NCI-H1105 (cell line): ENCODE measurements around the gene ESR2.
"Not testable (repeated sequence)": the region's sequence is repeated elsewhere in the genome, so short reads cannot be mapped to it uniquely, and the experiment has no call there.

Experiments used
- DNase-seq: peaks from one replicate; lab custom pipeline; 2025; lab: John Stamatoyannopoulos, UW

ESR2 gene

GRCh38 chr14:64221391-64222003 lies 72.7 kb downstream of the ESR2 start:
- no peak for DNase-seq

- DNase-seq = no peak
These were observed 73.7 kb downstream of the ESR2 start for GRCh38 chr14:64220466-64220865.

GRCh38 chr14:64220056-64220455 lies 74.1 kb downstream of the ESR2 start:
- no peak for DNase-seq

GRCh38 chr14:64218344-64219240 lies 75.6 kb downstream of the ESR2 start:
- DNase-seq = no peak

GRCh38 chr14:64217834-64218233 lies 76.3 kb downstream of the ESR2 start:
- DNase-seq = no peak

- no peak for DNase-seq
These were observed 76.9 kb downstream of the ESR2 start for GRCh38 chr14:64217308-64217707.

GRCh38 chr14:64215978-64216377 lies 78.2 kb downstream of the ESR2 start:
- no peak for DNase-seq

- DNase-seq = no peak
These were observed 78.9 kb downstream of the ESR2 start for GRCh38 chr14:64215274-64215673.

GRCh38 chr14:64213853-64214570 lies 80.2 kb downstream of the ESR2 start:
- DNase-seq = no peak

- DNase-seq = no peak
These were observed 81.1 kb downstream of the ESR2 start for GRCh38 chr14:64213086-64213485.

- no peak for DNase-seq
These were observed 81.5 kb downstream of the ESR2 start for GRCh38 chr14:64212666-64213065.

GRCh38 chr14:64210912-64211311 lies 83.3 kb downstream of the ESR2 start:
- not testable (repeated sequence) for DNase-seq

GRCh38 chr14:64210216-64210615 lies 84.0 kb downstream of the ESR2 start:
- no peak for DNase-seq

- DNase-seq = no peak
These were observed 84.6 kb downstream of the ESR2 start for GRCh38 chr14:64209444-64210131.

GRCh38 chr14:64208981-64209380 lies 85.2 kb downstream of the ESR2 start:
- no peak for DNase-seq

GRCh38 chr14:64208261-64208660 lies 85.9 kb downstream of the ESR2 start:
- no peak for DNase-seq

GRCh38 chr14:64203366-64204006 lies 90.7 kb downstream of the ESR2 start:
- no peak for DNase-seq

GRCh38 chr14:64202716-64203115 lies 91.5 kb downstream of the ESR2 start:
- DNase-seq = no peak

- DNase-seq = no peak
These were observed 92.1 kb downstream of the ESR2 start for GRCh38 chr14:64201921-64202545.

GRCh38 chr14:64201296-64201695 lies 92.9 kb downstream of the ESR2 start:
- DNase-seq = no peak

- DNase-seq = no peak
These were observed 94.0 kb downstream of the ESR2 start for GRCh38 chr14:64200170-64200569.
